Measurements from ENCODE around the gene ARPIN. TPM values are rescaled to one million over a fixed set of nuclear protein-coding genes. Genes with fewer than 3 reads are reported as not detected.
A peak's percentile ranks its signal among the peaks of the same experiment; 100 is the strongest.
"Not testable (repeated sequence)": the region's sequence is repeated elsewhere in the genome, so short reads cannot be mapped to it uniquely, and the experiment has no call there.

The ARPIN gene
- polyA plus RNA-seq (2011; rRNA removed) (11.1 and 11.8 TPM in 2 replicates), polyA minus RNA-seq (2011; rRNA and poly(A)+ RNA removed) (8.9 and 10.8 TPM in 2 replicates)

GRCh38 chr15:89912674-89913396, at the start of gene ARPIN:
Gene ARPIN (minus strand): TSS chr15:89912952. CDS start chr15:89912835, 117 bp downstream.
- DNase-seq (ENCODE audit: low read depth, low spot score): no peak
- no peaks in the 10 kb centered on the region for H3K9me3 ChIP-seq (ENCODE audit: control insufficient read depth, insufficient read depth, low read length)
- peak within 1 kb of the TSS; percentile 31 for H3K27ac ChIP-seq (ENCODE audit: low read depth, low read length)
- H3K4me3 ChIP-seq (ENCODE audit: low read depth, low read length): peak within 1 kb of the TSS; percentile 71
- CTCF ChIA-PET: interaction anchor here (1.4 kb wide), 2 partner anchors 153 to 158 kb away, joined by 4 read pairs; no protein-coding TSS in a partner anchor
- TF ChIP-seq CTCF (IDR thresholded peaks at IDR 0.05; ENCODE audit: low read depth, low read length): no peak
- POLR2A ChIA-PET: interaction anchor here (0.7 to 1.7 kb wide), 2 partner anchors 15 to 19 kb away, joined by 3 to 6 read pairs; partner anchors contain the start of gene AP3S2
- no peaks in the 10 kb centered on the region for H3K27me3 ChIP-seq (ENCODE audit: control insufficient read depth, insufficient read depth, low read length)

GRCh38 chr15:89958107-89958805, 45.5 kb upstream of the ARPIN start:
- Histone ChIP-seq H3K9me3 (ENCODE audit: control insufficient read depth, insufficient read depth, low read length) (no peaks in the 10 kb centered on the region; the same call in 1 of the 2 replicates), H3K27ac (ENCODE audit: low read depth, low read length) (no peak overlapping the region), H3K27me3 (ENCODE audit: control insufficient read depth, insufficient read depth, low read length) (peaks cover 6% of the 10 kb centered on the region), H3K4me3 (ENCODE audit: low read depth, low read length) (no peak overlapping the region)
- no peak for DNase-seq (ENCODE audit: low read depth, low spot score)
- no peak for TF ChIP-seq CTCF (IDR thresholded peaks at IDR 0.05; ENCODE audit: low read depth, low read length)
- ChIA-PET POLR2A (no interaction called here), CTCF (interaction anchor here (0.5 to 0.8 kb wide), 3 partner anchors 13 to 134 kb away, joined by 3 read pairs; no protein-coding TSS in a partner anchor)

- H3K27me3 ChIP-seq (ENCODE audit: control insufficient read depth, insufficient read depth, low read length); H3K9me3 ChIP-seq (ENCODE audit: control insufficient read depth, insufficient read depth, low read length); CTCF ChIA-PET; POLR2A ChIA-PET; H3K27ac ChIP-seq (ENCODE audit: low read depth, low read length); DNase-seq (ENCODE audit: low read depth, low spot score); H3K4me3 ChIP-seq (ENCODE audit: low read depth, low read length): not testable (repeated sequence)
Observed at GRCh38 chr15:89955449-89955998, 42.8 kb upstream of the ARPIN start.

GRCh38 chr15:89954541-89954940, 41.8 kb upstream of the ARPIN start:
- ChIA-PET CTCF (no interaction called here), POLR2A (no interaction called here)
- no peaks in the 10 kb centered on the region; the same call in 1 of the 2 replicates for H3K9me3 ChIP-seq (ENCODE audit: control insufficient read depth, insufficient read depth, low read length)
- no peak overlapping the region for H3K4me3 ChIP-seq (ENCODE audit: low read depth, low read length)
- no peak for DNase-seq (ENCODE audit: low read depth, low spot score)
- H3K27ac ChIP-seq (ENCODE audit: low read depth, low read length): no peak overlapping the region
- peaks cover 4% of the 10 kb centered on the region for H3K27me3 ChIP-seq (ENCODE audit: control insufficient read depth, insufficient read depth, low read length)
- TF ChIP-seq CTCF (IDR thresholded peaks at IDR 0.05; ENCODE audit: low read depth, low read length): no peak

- H3K27ac ChIP-seq (ENCODE audit: low read depth, low read length): no peak overlapping the region
- H3K4me3 ChIP-seq (ENCODE audit: low read depth, low read length): no peak overlapping the region
- no peak for TF ChIP-seq CTCF (IDR thresholded peaks at IDR 0.05; ENCODE audit: low read depth, low read length)
- H3K27me3 ChIP-seq (ENCODE audit: control insufficient read depth, insufficient read depth, low read length): peaks cover 5% of the 10 kb centered on the region
- POLR2A ChIA-PET: no interaction called here
- no peak for DNase-seq (ENCODE audit: low read depth, low spot score)
- CTCF ChIA-PET: no interaction called here
- no peaks in the 10 kb centered on the region for H3K9me3 ChIP-seq (ENCODE audit: control insufficient read depth, insufficient read depth, low read length)
Observed at GRCh38 chr15:89948796-89949195, 36.0 kb upstream of the ARPIN start.
